ENCODE results near the gene HOXD11.

The HOXD11 gene

GRCh38 chr2:176106581-176107539, at the start of gene HOXD11:
Gene HOXD11 (plus strand): TSS chr2:176107280. CDS start chr2:176107356, 76 bp downstream.
- no peak for DNase-seq

DNA sequence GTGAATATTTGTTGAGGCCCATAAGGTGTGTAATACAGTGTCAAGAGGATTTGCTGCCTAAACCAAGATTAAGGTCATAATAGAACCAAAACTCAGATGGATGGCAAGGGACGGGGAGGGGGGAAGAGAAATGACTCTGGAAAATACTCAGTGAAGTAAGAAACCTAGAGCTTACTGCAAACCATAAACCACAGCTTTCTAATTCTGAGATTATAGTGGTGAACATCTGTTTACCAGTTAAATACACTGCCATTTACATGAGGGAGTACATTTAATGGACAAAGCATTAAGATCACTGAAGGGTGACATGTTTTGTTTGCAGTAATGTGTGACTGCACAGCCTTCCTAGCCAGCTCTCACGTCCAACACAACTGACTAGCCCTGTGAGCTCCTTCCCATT, 43.1 kb upstream of the HOXD11 start:
- DNase-seq = no peak

DNA sequence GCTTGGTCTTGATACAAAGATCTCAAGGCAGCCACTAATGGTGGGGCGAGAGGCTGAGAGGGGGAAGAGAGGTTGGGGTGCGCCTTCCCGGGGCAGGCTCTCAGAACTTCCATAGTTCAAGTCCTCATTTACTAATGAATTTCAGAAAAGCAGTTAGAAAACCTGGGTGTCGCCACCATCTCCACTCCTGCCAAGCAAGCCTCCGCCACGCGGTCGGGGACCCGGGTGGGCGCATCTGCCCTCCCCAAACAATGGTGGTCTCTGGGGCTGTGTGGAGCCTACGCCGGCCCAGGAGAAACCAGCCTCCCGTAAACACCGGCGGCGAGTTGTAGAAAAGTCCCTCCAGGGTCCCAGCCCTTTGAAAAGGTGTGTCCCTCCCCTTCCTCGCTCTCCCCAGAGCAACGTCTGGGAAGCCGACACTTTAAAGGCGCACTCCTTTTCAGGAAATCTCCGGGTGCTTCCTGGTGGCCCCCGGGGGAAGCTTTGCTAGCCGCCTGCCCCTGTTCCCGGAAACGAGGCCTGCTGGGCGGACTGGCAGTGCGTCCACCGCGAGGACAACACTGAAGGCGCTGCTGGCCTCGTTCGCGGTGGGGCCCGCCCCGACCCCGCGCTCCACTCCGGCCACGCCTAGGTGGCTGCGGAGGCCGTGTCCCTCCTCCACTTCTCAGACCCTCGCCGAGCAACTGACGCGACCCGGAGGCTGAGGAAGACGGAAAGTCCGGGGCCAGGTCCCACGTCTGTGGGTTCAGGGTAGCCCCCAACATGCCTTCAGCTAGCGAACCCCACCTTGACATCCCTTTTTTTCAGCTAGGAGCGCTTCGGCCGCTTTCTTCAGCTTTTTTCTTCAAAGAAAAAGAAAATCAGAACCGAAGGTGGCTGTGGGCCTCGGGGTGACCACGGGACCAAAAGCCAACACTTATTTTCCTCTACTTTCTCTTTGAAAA, 40.2 kb upstream of the HOXD11 start:
- DNase-seq = no peak

GRCh38 chr2:176067589-176068418, 39.3 kb upstream of the HOXD11 start:
- no peak for DNase-seq

GRCh38 chr2:176068419-176068832, 38.7 kb upstream of the HOXD11 start:
- no peak for DNase-seq

GRCh38 chr2:176071330-176072291, 35.5 kb upstream of the HOXD11 start:
- DNase-seq = no peak

GRCh38 chr2:176072292-176072669, 34.8 kb upstream of the HOXD11 start:
- DNase-seq = no peak

DNA sequence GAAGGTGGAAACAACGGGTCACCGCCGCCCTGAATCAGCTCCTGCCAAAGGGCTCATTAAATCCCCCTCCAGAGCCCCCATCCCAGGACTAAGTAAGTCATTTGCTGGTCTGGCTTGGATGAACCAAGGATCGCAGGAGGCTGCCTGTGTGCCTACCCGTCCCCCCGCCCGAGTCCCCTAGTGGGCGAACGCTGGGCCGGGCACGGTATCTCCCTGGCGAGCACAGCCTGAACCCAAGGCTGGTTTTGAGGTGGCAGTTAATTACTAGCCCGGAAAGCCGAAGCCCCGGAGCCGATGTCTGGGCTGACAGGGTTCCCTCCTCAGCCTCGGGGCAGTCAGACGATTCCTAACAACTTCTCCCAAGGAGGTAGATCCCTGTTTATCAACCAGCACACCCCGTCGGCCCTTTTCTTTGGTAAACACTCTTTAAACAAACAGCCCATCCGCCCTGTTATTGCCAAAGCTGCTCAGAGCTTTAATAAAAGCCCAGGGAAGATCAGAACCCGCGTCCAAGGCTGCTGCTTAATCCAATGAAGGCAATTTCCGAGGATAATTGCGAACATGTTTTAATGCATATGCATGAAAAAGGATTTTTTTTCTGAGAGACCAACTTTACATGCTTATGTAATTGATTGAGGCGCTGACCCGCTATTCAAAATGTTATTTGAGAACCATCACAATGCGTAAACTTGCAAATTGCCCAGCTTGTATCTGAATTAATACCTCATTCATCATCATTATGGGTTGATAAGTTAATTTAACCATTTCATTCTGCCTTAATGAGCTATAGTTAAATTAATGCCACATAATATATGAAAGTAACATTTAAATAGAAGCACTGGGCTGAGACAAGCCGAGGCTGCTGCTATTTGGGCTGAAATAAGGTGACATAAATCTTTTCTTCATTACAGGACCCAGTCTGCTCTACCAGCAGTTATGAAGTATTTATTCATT, 33.9 kb upstream of the HOXD11 start:
- DNase-seq = no peak

GRCh38 chr2:176074919-176075425, 32.1 kb upstream of the HOXD11 start:
- DNase-seq = no peak

DNA sequence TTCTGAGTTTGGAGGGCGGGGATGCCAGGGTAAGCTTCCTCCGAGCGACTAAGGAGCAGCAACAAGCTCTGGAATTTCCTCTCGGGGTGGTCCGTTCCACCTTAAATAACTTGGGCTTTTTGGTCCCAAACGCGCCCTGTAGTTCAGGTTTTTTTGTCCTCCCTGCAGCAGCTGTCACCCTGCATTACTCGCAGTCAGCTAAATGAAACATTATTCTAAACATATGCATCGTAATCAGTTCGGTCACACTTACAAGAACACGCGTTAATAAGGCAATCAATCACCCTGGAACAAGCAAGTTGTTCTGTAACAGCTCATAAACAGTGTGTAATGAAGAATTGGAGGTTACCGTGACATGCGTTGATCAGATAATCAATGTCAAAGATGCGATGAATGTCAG, 31.6 kb upstream of the HOXD11 start:
- no peak for DNase-seq

DNA sequence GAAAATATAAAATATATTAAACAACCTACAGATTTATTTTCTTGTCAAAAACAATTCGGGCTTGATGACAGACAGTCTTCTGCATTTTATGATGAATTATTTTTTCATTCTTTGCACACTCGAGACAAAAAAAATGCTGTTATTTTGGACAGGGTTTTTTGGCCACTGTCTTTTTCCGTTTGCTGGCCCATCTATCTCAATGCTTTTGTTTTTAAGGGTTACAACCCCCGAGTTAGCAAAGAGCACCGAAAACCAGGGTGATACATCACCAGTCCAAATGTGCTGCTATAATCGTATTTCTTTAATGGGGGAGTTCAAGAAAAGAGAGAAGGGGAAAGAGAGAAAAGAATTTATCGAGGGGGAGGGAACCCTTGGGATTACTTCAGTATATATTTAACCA, 31.0 kb upstream of the HOXD11 start:
- no peak for DNase-seq

DNA sequence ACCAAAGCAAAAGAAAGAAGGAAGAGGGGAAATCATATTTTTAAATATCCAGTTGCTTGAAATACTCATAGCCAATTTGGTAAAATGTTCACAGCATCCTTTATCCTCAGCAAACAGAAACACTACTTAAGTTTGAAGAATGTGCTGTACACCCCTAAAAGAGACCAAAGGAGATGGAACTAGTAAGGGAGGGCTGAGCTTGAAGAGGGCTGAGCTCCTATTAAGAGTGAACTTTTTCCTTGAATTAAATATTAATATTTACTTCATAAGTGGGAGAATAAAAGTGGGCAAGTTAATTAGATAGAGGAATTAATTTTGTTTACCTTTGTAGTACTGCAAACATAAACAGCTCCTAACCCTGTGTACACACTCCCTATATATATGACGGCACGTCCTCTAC, 30.3 kb upstream of the HOXD11 start:
- DNase-seq = no peak

DNA sequence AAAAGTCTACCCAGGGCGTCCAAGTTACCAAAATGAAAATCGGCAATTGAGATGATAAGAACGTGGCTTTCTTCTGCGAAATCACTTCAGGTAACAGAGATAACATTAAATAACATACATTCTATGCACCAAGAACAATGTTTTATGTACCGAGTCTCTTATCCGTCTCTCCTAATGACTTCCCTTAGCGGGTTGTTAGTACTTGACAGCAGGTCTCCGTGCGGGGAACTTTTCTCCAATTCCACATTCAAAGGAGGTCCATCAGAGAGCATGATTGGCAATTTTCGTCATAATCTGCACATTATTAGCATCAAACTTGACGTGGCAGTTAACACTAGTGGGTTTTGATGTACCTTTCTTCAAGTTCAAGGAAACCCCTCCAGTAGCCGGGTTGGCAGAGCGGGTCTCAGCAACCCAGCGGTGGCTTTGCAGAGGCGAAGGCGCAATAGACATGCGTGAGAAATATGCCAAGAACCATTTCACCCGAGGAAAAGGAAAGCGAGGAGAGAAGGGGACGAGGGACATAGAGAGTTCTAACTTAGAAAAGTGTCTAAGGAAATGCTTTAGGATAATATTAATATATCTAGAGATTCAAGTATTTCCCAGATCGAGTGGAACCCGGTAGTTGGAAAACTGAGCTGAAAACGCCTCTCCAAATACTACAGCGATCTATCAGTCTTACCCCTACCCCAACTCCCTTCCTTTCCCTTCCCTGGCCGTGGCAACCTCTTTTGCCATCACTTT, 28.4 kb upstream of the HOXD11 start:
- no peak for DNase-seq

DNA sequence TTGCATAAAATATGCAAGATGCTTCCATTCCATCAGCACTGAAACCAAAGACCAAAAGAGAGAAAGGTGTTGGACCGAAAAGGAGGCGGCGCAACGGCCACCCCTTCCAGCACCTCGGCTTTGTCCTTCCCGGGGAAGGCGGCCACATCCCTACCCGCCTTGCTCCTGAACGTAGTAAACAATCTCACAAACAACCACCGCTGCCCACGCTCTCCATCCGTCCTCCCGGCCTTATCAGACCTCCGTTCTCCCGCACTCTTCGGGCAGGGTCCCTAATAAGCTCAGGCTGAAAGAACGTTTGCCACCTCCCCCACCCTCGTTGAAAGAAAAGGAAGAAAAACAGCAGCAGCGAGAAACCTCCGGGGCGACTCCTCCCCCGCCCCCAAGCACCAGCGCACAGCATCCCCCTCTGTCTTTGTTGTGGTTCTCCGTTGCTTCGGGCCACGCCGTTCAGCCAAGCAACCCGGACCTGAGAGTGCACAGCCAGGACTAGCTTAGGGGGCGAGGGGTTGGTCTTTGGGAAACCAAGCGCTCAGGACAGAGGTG, 27.7 kb upstream of the HOXD11 start:
- DNase-seq = no peak

DNA sequence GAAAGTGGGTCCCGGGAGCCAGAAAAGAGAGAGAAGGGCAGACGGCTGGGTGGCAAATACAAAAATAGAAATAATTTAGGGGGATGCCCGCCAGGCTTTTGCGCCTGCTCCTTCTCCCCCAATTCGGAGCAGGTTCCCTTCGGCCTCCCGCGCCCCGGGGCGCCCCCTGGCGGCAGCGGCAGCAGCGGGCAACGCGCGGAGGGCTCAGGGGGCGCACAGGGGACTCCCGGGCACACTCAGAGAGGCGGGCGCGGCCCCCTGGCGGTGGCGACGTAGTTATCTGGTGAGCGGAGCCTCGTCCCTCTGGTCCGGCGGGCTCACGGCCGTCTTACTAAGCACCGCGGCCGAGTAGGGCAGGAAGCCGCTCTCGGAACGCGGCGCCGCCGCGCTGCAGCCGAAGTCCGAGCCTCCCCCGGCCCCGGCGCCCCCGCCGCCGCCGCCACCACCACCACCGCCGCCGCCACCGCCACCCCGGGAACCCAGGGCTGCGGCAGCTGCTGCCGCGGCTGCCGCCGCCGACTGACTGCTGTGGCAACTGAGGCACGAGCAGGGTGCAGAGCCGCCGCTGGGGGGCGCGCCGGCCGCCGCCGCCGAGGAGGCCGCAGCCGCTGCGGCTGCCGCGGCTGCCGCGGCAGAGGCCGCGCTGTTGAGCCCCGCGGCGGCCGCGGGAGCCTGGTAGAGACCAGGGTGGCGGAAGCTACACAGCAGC, 27.1 kb upstream of the HOXD11 start:
- no peak for DNase-seq

DNA sequence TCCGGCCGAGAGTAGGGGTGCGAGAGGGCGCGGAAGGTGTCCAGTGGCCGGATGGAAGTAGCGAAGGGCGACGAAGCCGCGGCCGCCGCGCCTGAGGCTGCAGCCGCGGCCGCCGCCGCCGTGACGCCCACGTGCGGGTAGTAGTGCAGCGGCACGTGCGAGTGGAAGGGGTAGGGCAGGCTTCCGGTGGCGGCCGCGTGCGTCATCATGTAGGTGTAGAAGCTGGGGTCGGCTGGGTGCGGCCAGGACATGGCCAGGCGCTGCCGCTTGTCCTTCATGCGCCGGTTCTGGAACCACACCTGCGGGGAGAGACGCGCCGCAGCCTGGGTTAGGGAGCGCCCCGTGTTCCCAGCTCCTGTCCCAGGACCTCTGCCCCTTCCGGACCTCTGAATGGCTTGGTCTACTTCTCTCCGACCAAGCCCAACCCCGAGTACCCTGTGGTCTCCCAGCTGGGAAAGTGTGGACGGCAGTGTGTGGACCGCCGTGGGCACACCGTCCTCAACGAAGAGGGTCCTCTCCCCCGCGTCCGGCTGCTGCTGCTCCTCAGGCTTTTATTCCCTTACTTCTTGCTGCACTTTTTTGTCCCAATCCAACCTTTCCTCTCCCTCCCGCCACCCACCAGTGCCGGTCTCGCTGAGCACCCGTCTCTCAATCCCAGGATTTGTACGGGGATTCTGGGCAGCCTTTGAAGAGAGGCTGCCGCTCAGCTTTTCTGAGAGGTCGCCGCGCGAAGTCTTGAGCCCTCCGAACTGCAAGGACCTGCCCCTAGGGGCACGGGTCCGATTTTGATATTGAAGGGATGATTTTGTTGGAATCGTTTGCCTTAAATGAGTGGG, 26.3 kb upstream of the HOXD11 start:
- no peak for DNase-seq

GRCh38 chr2:176081376-176081836, 25.7 kb upstream of the HOXD11 start:
- no peak for DNase-seq
